HG02623 (cell line): ENCODE measurements around the gene TMOD4.
"Not testable (repeated sequence)": the region's sequence is repeated elsewhere in the genome, so short reads cannot be mapped to it uniquely, and the experiment has no call there.

Source experiments
- ATAC-seq: cut with Tn5 transposase; IDR thresholded peaks from one replicate; pipeline ENCODE4 v1.9.1; 2021; ENCODE audit warnings: moderate library complexity; ENCODE audit not compliant: unreplicated experiment

Gene TMOD4

GRCh38 chr1:151175863-151176262, at the start of gene TMOD4:
TSS of gene TMOD4 (minus strand) at chr1:151175981. CDS start at chr1:151174875, 1,106 bp downstream.
- no peak for ATAC-seq

DNA sequence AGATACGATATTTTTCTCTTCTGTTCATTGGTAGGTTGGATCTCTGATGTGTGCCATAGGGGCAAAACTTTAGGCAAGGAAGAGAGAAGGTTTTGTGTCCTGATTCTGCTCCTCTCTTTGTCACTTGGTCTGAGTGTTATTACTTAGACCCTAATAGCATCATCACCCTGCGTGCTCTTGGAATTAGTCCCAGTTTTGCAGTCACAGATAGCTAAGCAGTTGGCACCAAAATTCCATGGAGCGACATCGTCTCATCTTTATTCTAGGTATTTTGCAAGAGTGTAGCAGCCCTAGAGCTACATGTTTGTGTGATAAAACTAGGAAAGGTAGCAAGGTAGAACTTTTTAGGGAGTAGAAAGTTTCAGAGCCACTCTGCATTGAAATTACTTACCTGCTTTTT, 46.3 kb upstream of the TMOD4 start:
- no peak for ATAC-seq

DNA sequence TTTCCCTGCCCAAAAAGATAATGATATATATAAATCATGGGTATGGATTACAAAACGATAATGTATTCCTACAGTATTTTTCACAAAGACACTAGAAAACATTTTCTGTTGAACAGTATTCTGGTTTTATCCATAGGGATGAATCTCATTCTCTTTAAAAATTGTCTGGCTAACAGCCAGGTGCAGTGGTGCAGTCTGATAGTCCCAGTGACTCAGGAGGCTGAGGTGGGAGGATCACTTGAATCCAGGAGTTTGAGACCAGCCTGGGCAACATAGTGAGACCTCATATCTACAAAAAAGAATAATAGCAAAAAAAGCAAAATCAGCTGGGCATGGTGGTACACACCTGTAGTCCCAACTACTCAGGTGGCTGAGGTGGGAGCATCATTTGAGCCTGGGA, 45.8 kb upstream of the TMOD4 start:
- no peak for ATAC-seq

GRCh38 chr1:151213560-151213959, 37.8 kb upstream of the TMOD4 start:
- ATAC-seq = no peak

DNA sequence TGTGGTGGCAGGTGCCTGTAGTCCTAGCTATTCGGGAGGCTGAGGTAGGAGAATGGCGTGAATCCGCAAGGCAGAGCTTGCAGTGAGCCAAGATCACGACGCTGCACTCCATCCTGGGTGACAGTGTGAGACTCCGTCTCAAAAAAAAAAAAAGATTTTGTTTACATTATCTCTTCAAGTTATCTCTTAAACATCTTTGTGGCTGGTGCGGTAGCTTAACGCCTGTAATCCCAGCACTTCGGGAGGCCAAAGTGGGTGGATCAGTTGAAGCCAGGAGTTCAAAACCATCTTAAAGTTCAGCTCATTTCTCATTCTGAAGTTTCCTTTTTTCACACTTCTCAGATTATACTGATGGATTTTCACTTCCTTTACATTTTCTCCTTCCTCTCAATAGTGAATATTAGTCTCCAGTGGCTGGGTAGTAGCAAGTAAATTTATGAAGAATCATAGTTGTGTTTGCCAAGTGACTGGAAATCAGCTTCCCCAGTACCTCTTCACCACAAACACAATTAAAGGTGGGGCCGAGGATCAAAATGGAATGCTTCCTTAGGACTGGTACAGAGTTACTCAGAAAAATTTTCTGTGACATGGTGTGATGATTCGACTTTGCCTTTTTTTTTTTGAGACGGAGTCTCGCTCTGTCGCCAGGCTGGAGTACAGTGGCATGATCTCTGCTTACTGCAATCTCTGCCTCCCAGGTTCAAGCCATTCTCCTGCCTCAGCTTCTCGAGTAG, 36.4 kb upstream of the TMOD4 start:
- ATAC-seq = no peak

- ATAC-seq = no peak
Observed at GRCh38 chr1:151210830-151211229, 35.0 kb upstream of the TMOD4 start.

DNA sequence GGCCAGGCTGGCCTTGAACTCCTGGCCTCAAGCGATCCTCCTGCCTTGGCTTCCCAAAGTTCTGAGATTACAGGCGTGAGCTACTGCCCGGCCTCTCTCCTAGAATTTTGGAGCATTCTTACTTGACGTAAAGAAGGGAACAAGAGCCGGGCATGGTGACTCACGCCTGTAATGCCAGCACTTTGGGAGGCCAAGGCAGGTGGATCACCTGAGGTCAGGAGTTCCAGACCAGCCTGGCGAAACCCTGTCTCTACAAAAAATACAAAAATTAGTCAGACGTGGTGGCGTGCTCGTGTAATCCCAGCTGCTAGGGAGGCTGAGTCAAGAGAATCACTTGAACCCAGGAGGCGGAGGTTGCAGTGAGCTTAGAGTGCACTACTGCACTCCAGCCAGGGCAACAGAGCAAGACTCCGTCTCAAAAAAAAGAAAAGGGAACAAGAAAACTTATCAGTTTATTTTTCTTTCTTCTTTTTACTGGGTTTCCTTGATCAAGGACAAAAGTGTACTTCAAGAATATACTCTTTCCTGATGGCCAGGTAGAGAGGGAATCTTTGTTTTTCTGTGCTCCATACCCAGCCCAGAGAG, 29.7 kb upstream of the TMOD4 start:
- not testable (repeated sequence) for ATAC-seq

- no peak for ATAC-seq
Observed at GRCh38 chr1:151199873-151200581, 24.2 kb upstream of the TMOD4 start.

- ATAC-seq = peak; percentile 88
Observed at GRCh38 chr1:151198254-151199127, 22.7 kb upstream of the TMOD4 start, which contains the start of gene PIP5K1A. TSS of gene PIP5K1A (plus strand) at chr1:151198552. CDS start at chr1:151198997, 445 bp downstream.

- no peak for ATAC-seq
Observed at GRCh38 chr1:151197863-151198253, 22.1 kb upstream of the TMOD4 start.

DNA sequence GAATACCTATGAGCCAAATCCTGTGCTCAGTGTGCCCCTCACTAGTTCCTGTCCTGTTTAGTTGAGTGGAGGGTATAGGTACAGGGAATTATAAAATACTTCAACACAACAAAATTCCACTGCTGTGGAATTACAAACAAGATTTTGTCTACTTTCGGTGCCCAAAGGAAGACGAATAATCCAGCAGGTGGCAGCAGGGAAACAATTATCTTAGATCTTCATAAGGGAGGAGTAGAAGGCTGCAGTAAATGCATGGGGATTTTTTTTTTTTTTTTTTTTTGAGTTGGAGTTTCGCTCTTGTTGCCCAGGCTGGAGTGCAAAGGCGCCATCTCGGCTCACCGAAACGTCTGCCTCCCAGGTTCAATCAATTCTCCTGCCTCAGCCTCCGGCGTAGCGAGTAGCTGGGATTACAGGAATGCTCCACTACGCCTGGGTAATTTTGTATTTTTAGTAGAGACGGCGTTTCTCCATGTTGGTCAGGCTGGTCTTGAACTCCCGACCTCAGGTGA, 20.6 kb upstream of the TMOD4 start:
- ATAC-seq = no peak

GRCh38 chr1:151194894-151195594, 19.3 kb upstream of the TMOD4 start:
- not testable (repeated sequence) for ATAC-seq

DNA sequence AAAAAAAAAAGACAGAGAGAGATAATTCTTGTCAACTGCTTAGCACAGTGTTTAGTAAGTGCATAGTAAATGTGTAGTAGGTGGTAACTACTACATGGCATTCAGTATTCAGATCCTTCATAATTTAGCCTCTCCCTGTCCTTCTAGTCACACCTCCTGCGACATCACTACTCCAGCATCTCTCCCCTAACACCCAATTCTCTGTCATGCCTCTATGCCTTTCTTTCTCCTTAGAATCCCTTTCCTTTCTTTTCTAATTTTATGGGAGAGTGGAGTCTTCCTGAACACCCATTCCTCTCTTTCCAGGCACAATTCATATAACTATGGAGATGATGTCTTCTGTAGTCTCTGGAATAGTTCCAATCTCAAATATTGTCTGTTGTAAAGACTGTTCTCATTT, 18.1 kb upstream of the TMOD4 start:
- no peak for ATAC-seq

- no peak for ATAC-seq
Observed at GRCh38 chr1:151193304-151193703, 17.5 kb upstream of the TMOD4 start.

DNA sequence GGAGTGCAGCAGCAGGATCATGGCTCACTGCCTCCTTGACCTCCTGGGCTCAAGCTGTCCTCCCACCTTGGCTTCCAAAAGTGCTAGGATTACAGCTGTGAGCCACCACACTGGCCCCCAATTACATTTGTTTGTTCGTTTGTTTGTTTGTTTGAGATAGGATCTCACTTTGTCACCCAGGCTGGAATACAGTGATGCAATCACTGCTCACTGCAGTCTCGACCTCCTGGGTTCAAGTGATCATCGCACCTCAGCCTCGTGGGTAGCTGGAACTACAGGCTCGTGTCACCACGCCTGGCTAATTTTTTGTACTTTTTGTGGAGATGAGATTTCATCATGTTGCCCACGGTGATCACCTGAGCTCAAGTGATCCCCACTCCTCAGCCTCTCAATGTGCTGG, 16.3 kb upstream of the TMOD4 start:
- no peak for ATAC-seq

- ATAC-seq = peak; percentile 79
Observed at GRCh38 chr1:151189637-151190445, 14.1 kb upstream of the TMOD4 start, which contains the start of gene VPS72. TSS of gene VPS72 (minus strand) at chr1:151190197. CDS start at chr1:151190121, 76 bp downstream.

GRCh38 chr1:151188667-151189066, 12.9 kb upstream of the TMOD4 start:
- not testable (repeated sequence) for ATAC-seq

GRCh38 chr1:151187205-151187604, 11.4 kb upstream of the TMOD4 start:
- no peak for ATAC-seq

DNA sequence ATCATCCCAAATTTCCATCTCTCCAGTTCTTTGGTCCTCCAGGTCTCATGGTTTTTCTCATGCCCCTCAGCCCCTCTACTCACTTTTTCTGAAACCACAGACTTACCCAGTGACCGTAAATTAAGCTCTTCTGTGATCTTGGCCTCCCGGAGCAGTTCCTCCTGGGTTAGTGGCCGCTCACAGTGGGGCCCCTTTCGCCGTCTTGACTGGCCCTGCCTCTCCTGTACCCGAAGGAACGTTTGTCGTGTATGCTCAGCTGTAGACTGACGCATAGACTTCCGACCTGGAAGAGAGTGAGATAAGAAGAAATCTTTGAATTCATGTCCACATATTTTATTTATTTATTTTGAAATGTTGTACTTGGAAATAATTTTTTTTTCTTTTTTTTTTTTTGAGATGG, 8.4 kb upstream of the TMOD4 start:
- no peak for ATAC-seq
